H4 (cell line): ENCODE results near the gene MFSD11. TPM values are rescaled to one million over a fixed set of nuclear protein-coding genes. Genes with fewer than 3 reads are reported as not detected.
"Not testable (repeated sequence)": the region's sequence is repeated elsewhere in the genome, so short reads cannot be mapped to it uniquely, and the experiment has no call there.

Source experiments
- DNase-seq: peaks from one replicate; pipeline ENCODE4 v3.0.0-alpha.2; 2015; ENCODE audit warnings: low spot score
- total RNA-seq: library from RNA; depleted of rRNA; stranded (reverse); fragments of >200 nt; shearing (Covaris generic); gene quantifications from 2 replicates; pipeline ENCODE4 v1.2.3, GENCODE V29; 2014

The MFSD11 gene
- total RNA-seq, 1 experiment from 2014 or later, result 36.7 TPM

GRCh38 chr17:76797241-76797840 is 59.4 kb downstream of the MFSD11 start:
- no peak for DNase-seq

- no peak for DNase-seq
These were observed 63.8 kb downstream of the MFSD11 start for GRCh38 chr17:76801706-76802105.

GRCh38 chr17:76805319-76805718 is 67.4 kb downstream of the MFSD11 start:
- DNase-seq, result no peak

GRCh38 chr17:76806151-76806550 is 68.2 kb downstream of the MFSD11 start:
- DNase-seq, result not testable (repeated sequence)

GRCh38 chr17:76806767-76807166 is 68.8 kb downstream of the MFSD11 start:
- not testable (repeated sequence) for DNase-seq

- DNase-seq, result no peak
These were observed 70.4 kb downstream of the MFSD11 start for GRCh38 chr17:76808326-76808725.

GRCh38 chr17:76810956-76811355 is 73.0 kb downstream of the MFSD11 start:
- no peak for DNase-seq

- no peak for DNase-seq
These were observed 73.9 kb downstream of the MFSD11 start for GRCh38 chr17:76811834-76812233.

GRCh38 chr17:76812263-76812662 is 74.3 kb downstream of the MFSD11 start:
- DNase-seq, result no peak

- DNase-seq, result no peak
These were observed 75.0 kb downstream of the MFSD11 start for GRCh38 chr17:76812968-76813367.

- not testable (repeated sequence) for DNase-seq
These were observed 78.1 kb downstream of the MFSD11 start for GRCh38 chr17:76815907-76816589.

- DNase-seq, result peak; percentile 71
These were observed 78.7 kb downstream of the MFSD11 start for GRCh38 chr17:76816590-76817135.

GRCh38 chr17:76820039-76820438 is 82.1 kb downstream of the MFSD11 start:
- no peak for DNase-seq

GRCh38 chr17:76820561-76820960 is 82.6 kb downstream of the MFSD11 start:
- no peak for DNase-seq

GRCh38 chr17:76822184-76822778 is 84.4 kb downstream of the MFSD11 start:
- no peak for DNase-seq

- DNase-seq, result no peak
These were observed 86.2 kb downstream of the MFSD11 start for GRCh38 chr17:76824093-76824492.

GRCh38 chr17:76826330-76827068 is 88.6 kb downstream of the MFSD11 start:
- no peak for DNase-seq

- DNase-seq, result no peak
These were observed 89.8 kb downstream of the MFSD11 start for GRCh38 chr17:76827736-76828135.
